ENCODE data around the gene TLL1.

DNA sequence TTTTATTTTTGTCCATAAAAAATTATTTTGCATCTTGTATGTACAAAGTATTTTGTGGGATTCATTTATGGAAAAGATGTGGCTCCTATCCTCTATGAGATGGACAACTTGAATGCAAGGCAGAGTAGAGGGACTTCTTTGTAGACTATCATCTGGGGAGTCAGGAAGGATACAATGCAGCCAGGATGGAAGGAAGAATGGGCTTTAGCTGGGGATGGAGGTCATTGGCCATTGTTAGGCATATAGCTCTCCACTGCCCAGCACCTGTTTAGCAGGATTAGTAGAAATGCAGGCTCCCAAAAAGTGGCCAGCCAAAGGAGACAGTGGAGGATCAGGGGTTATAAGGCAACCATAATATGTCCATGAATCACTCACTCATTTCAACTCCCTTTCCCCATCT, 5.1 kb upstream of the TLL1 start:
- TF ChIP-seq EZH2 (IDR thresholded peaks at IDR 0.05; ENCODE audit: low read length, unreplicated experiment): no peak
- TF ChIP-seq, protein P1, sequence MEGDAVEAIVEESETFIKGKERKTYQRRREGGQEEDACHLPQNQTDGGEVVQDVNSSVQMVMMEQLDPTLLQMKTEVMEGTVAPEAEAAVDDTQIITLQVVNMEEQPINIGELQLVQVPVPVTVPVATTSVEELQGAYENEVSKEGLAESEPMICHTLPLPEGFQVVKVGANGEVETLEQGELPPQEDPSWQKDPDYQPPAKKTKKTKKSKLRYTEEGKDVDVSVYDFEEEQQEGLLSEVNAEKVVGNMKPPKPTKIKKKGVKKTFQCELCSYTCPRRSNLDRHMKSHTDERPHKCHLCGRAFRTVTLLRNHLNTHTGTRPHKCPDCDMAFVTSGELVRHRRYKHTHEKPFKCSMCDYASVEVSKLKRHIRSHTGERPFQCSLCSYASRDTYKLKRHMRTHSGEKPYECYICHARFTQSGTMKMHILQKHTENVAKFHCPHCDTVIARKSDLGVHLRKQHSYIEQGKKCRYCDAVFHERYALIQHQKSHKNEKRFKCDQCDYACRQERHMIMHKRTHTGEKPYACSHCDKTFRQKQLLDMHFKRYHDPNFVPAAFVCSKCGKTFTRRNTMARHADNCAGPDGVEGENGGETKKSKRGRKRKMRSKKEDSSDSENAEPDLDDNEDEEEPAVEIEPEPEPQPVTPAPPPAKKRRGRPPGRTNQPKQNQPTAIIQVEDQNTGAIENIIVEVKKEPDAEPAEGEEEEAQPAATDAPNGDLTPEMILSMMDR (conservative IDR thresholded peaks at IDR 0.05; ENCODE audit: low read depth, low read length): no peak
- TF ChIP-seq EZH2phosphoT487 (IDR thresholded peaks at IDR 0.05; ENCODE audit: borderline replicate concordance, low read length): no peak
